ENCODE measurements around the gene CNTNAP5.

The CNTNAP5 gene

GRCh38 chr2:124559236-124559635 is 534.1 kb downstream of the CNTNAP5 start:
- no peak for TF ChIP-seq CTCF (conservative IDR thresholded peaks at IDR 0.05; ENCODE audit: low read depth, low read length)
- no peak overlapping the region for H3K4me3 ChIP-seq (ENCODE audit: low read length)
- no peak for DNase-seq (ENCODE audit: low read depth)

GRCh38 chr2:124560592-124561112 is 535.6 kb downstream of the CNTNAP5 start:
- no peak for DNase-seq (ENCODE audit: low read depth)
- TF ChIP-seq CTCF (conservative IDR thresholded peaks at IDR 0.05; ENCODE audit: low read depth, low read length), result no peak
- H3K4me3 ChIP-seq (ENCODE audit: low read length), result no peak overlapping the region

GRCh38 chr2:124561486-124561885 is 536.4 kb downstream of the CNTNAP5 start:
- no peak for TF ChIP-seq CTCF (conservative IDR thresholded peaks at IDR 0.05; ENCODE audit: low read depth, low read length)
- no peak for DNase-seq (ENCODE audit: low read depth)
- no peak overlapping the region for H3K4me3 ChIP-seq (ENCODE audit: low read length)

- DNase-seq (ENCODE audit: low read depth), result no peak
- TF ChIP-seq CTCF (conservative IDR thresholded peaks at IDR 0.05; ENCODE audit: low read depth, low read length), result no peak
- no peak overlapping the region for H3K4me3 ChIP-seq (ENCODE audit: low read length)
Measured at GRCh38 chr2:124563426-124563825, 538.3 kb downstream of the CNTNAP5 start.

- no peak for TF ChIP-seq CTCF (conservative IDR thresholded peaks at IDR 0.05; ENCODE audit: low read depth, low read length)
- no peak for DNase-seq (ENCODE audit: low read depth)
- H3K4me3 ChIP-seq (ENCODE audit: low read length), result no peak overlapping the region
Measured at GRCh38 chr2:124566518-124566970, 541.5 kb downstream of the CNTNAP5 start.

- TF ChIP-seq CTCF (conservative IDR thresholded peaks at IDR 0.05; ENCODE audit: low read depth, low read length), result no peak
- no peak overlapping the region for H3K4me3 ChIP-seq (ENCODE audit: low read length)
- no peak for DNase-seq (ENCODE audit: low read depth)
Measured at GRCh38 chr2:124570872-124571271, 545.8 kb downstream of the CNTNAP5 start.

GRCh38 chr2:124571836-124572235 is 546.7 kb downstream of the CNTNAP5 start:
- no peak for TF ChIP-seq CTCF (conservative IDR thresholded peaks at IDR 0.05; ENCODE audit: low read depth, low read length)

More at GRCh38 chr2:124571836-124572235, 546.7 kb downstream of the CNTNAP5 start:
- H3K4me3 ChIP-seq (ENCODE audit: low read length), result no peak overlapping the region
- DNase-seq (ENCODE audit: low read depth), result no peak
